Mucosa of rectum (tissue), 2 donors: ENCODE measurements around the gene CAMK2G.

Experiments
- H3K27ac ChIP-seq, 2 donors: one replicate each; pipeline ENCODE4 v1.7.0; 2013; ENCODE audit warnings: inconsistent platforms in 2 of 2, low read depth in 2 of 2, low read length in 2 of 2
- H3K27me3 ChIP-seq, 2 donors: one replicate each; pipeline ENCODE4 v1.7.0; 2013; ENCODE audit warnings: low read length in 2 of 2; ENCODE audit not compliant: control insufficient read depth in 2 of 2, insufficient read depth in 2 of 2
- H3K36me3 ChIP-seq, 2 donors: one replicate each; pipeline ENCODE4 v1.7.0; 2013; ENCODE audit warnings: low read length in 2 of 2; ENCODE audit not compliant: control insufficient read depth in 2 of 2, insufficient read depth in 2 of 2
- H3K4me1 ChIP-seq, 2 donors: one replicate each; pipeline ENCODE4 v1.7.0; 2013; ENCODE audit warnings: low read length in 2 of 2, mild to moderate bottlenecking in 1 of 2; ENCODE audit not compliant: control insufficient read depth in 2 of 2, insufficient read depth in 2 of 2
- H3K4me3 ChIP-seq, 2 donors: one replicate each; pipeline ENCODE4 v1.7.0; 2013; ENCODE audit warnings: low read length in 2 of 2
- H3K9ac ChIP-seq, 2 donors: one replicate each; pipeline ENCODE4 v1.7.0; 2013; ENCODE audit warnings: low read length in 2 of 2, low read depth in 1 of 2, mild to moderate bottlenecking in 1 of 2
- H3K9me3 ChIP-seq, 2 donors: one replicate each; pipeline ENCODE4 v1.7.0; 2013; ENCODE audit warnings: low read length in 2 of 2; ENCODE audit not compliant: control insufficient read depth in 2 of 2
- donor health status: healthy.
- donor health status: Normal muscosa, but diverticular disease.

Gene CAMK2G

GRCh38 chr10:73881221-73881919 is 7.0 kb upstream of the CAMK2G start:
- no peaks in the 10 kb centered on the region for H3K36me3 ChIP-seq
- no peak overlapping the region for H3K27ac ChIP-seq
- H3K27me3 ChIP-seq: no peaks in the 10 kb centered on the region
- H3K9ac ChIP-seq: no peak overlapping the region
- peaks cover 2 to 6% of the 10 kb centered on the region in 2 donors for H3K4me1 ChIP-seq
- no peak overlapping the region for H3K4me3 ChIP-seq
- no peaks in the 10 kb centered on the region for H3K9me3 ChIP-seq

- Histone ChIP-seq H3K36me3 (no peaks in the 10 kb centered on the region), H3K9me3 (no peaks in the 10 kb centered on the region), H3K4me1 (peaks cover 4 to 9% of the 10 kb centered on the region in 2 donors), H3K27ac (no peak overlapping the region), H3K27me3 (no peaks in the 10 kb centered on the region), H3K9ac (peak overlapping the region in 1 of 2 donors; percentile 24), H3K4me3 (no peak overlapping the region)
These were observed 5.2 kb upstream of the CAMK2G start for GRCh38 chr10:73879296-73880173.

- H3K9ac ChIP-seq: no peak overlapping the region
- H3K4me1 ChIP-seq: peaks cover 4 to 10% of the 10 kb centered on the region in 2 donors
- H3K36me3 ChIP-seq: no peaks in the 10 kb centered on the region
- no peak overlapping the region for H3K4me3 ChIP-seq
- H3K27me3 ChIP-seq: no peaks in the 10 kb centered on the region
- no peak overlapping the region for H3K27ac ChIP-seq
- no peaks in the 10 kb centered on the region for H3K9me3 ChIP-seq
These were observed 4.0 kb upstream of the CAMK2G start for GRCh38 chr10:73878365-73878764.

- Histone ChIP-seq H3K9me3 (no peaks in the 10 kb centered on the region), H3K36me3 (no peaks in the 10 kb centered on the region), H3K4me3 (no peak overlapping the region), H3K9ac (no peak overlapping the region), H3K27ac (no peak overlapping the region), H3K27me3 (no peaks in the 10 kb centered on the region), H3K4me1 (peaks cover 11 to 17% of the 10 kb centered on the region in 2 donors)
These were observed 3.3 kb upstream of the CAMK2G start for GRCh38 chr10:73877533-73878160.

- Histone ChIP-seq H3K27ac (no peak overlapping the region), H3K9ac (no peak overlapping the region)
These were observed 2.6 kb upstream of the CAMK2G start for GRCh38 chr10:73876971-73877370.

GRCh38 chr10:73876566-73876965 is 2.2 kb upstream of the CAMK2G start:
- H3K9ac ChIP-seq: no peak overlapping the region

More at GRCh38 chr10:73876971-73877370, 2.6 kb upstream of the CAMK2G start:
- Histone ChIP-seq H3K36me3 (no peaks in the 10 kb centered on the region), H3K27me3 (no peaks in the 10 kb centered on the region), H3K9me3 (no peaks in the 10 kb centered on the region), H3K4me1 (peaks cover 18 to 24% of the 10 kb centered on the region in 2 donors), H3K4me3 (no peak overlapping the region)

GRCh38 chr10:73876157-73876556 is 1.8 kb upstream of the CAMK2G start:
- Histone ChIP-seq H3K36me3 (peaks cover 0 to 2% of the 10 kb centered on the region in 2 donors), H3K27ac (no peak overlapping the region), H3K27me3 (no peaks in the 10 kb centered on the region), H3K4me1 (peaks cover 26 to 32% of the 10 kb centered on the region in 2 donors), H3K4me3 (no peak overlapping the region), H3K9me3 (no peaks in the 10 kb centered on the region), H3K9ac (no peak overlapping the region)

More at GRCh38 chr10:73876566-73876965, 2.2 kb upstream of the CAMK2G start:
- Histone ChIP-seq H3K36me3 (no peaks in the 10 kb centered on the region), H3K27me3 (no peaks in the 10 kb centered on the region), H3K9me3 (no peaks in the 10 kb centered on the region), H3K4me1 (peaks cover 22 to 28% of the 10 kb centered on the region in 2 donors), H3K27ac (no peak overlapping the region), H3K4me3 (no peak overlapping the region)

- Histone ChIP-seq H3K27me3 (no peaks in the 10 kb centered on the region), H3K9ac (peak overlapping the region; percentile 59 to 72), H3K9me3 (no peaks in the 10 kb centered on the region), H3K4me1 (peaks cover 33 to 42% of the 10 kb centered on the region in 2 donors), H3K4me3 (peak overlapping the region; percentile 63 to 75), H3K36me3 (peaks cover 0 to 12% of the 10 kb centered on the region in 2 donors), H3K27ac (no peak overlapping the region)
These were observed 752 bp upstream of the CAMK2G start for GRCh38 chr10:73875139-73875475.

- no peaks in the 10 kb centered on the region for H3K9me3 ChIP-seq
- H3K36me3 ChIP-seq: peaks cover 4 to 20% of the 10 kb centered on the region in 2 donors
- peaks cover 33 to 39% of the 10 kb centered on the region in 2 donors for H3K4me1 ChIP-seq
- H3K27me3 ChIP-seq: no peaks in the 10 kb centered on the region
- peak overlapping the region in 1 of 2 donors; percentile 10 for H3K27ac ChIP-seq
- peak overlapping the region; percentile 57 to 78 for H3K4me3 ChIP-seq
- no peak overlapping the region for H3K9ac ChIP-seq
These were observed 528 bp downstream of the CAMK2G start for GRCh38 chr10:73873838-73874215.
